H1 (cell line): ENCODE results near the gene RGS6.

Source experiments
- ASH2L ChIP-seq: fragments of 200-600, 300-600 bp; sonication (generic); IDR thresholded peaks from one replicate; pipeline ENCODE4 v1.7.1; 2017; ENCODE audit warnings: low read length
- CTCF ChIP-seq, 3 experiments: IDR thresholded peaks; 1 replicate in 2 of 3; 2 replicates in 1 of 3; pipeline versions ENCODE4 v1.5.1 to v1.6.1; 2011; ENCODE audit warnings: low read length in 3 of 3, mild to moderate bottlenecking in 3 of 3, inconsistent platforms in 2 of 3, low read depth in 1 of 3, moderate library complexity in 1 of 3; ENCODE audit not compliant: insufficient read depth in 1 of 3; ENCODE audit errors: control extremely low read depth in 1 of 3
- EP300 ChIP-seq, 2 experiments: IDR thresholded peaks; 1 replicate in 1 of 2; 2 replicates in 1 of 2; pipeline ENCODE4 v1.6.1; 2011 to 2012; ENCODE audit warnings: low read depth in 2 of 2, low read length in 2 of 2, mild to moderate bottlenecking in 2 of 2, borderline replicate concordance in 1 of 2, inconsistent platforms in 1 of 2, moderate library complexity in 1 of 2
- EZH2 ChIP-seq: fragments of 200-600 bp; sonication (generic); IDR thresholded peaks from 2 replicates; pipeline ENCODE4 v1.7.1; 2012; ENCODE audit warnings: low read depth, mild to moderate bottlenecking, moderate library complexity, low read length, inconsistent platforms; ENCODE audit not compliant: severe bottlenecking
- MAX ChIP-seq: IDR thresholded peaks from 2 replicates; pipeline ENCODE4 v1.6.1; 2012; ENCODE audit warnings: inconsistent platforms
- POLR2A ChIP-seq, 2 experiments: IDR thresholded peaks; 1 replicate in 1 of 2; 2 replicates in 1 of 2; pipeline ENCODE4 v1.6.1; 2011; ENCODE audit warnings: low read depth in 2 of 2, low read length in 2 of 2, mild to moderate bottlenecking in 2 of 2; ENCODE audit errors: control extremely low read depth in 1 of 2
- POLR2AphosphoS5 ChIP-seq: IDR thresholded peaks from 2 replicates; pipeline ENCODE4 v1.6.1; 2011; ENCODE audit warnings: low read depth, low read length
- RFX5 ChIP-seq: IDR thresholded peaks from 2 replicates; pipeline ENCODE4 v1.6.1; 2011; ENCODE audit warnings: low read depth, low read length, improper control_type of control experiment, borderline replicate concordance
- TAF1 ChIP-seq: IDR thresholded peaks from 2 replicates; pipeline ENCODE4 v1.6.1; 2011; ENCODE audit warnings: mild to moderate bottlenecking, low read depth, low read length

- TF ChIP-seq EP300 (IDR thresholded peaks at IDR 0.05; ENCODE audit: borderline replicate concordance in 1 of 2, low read depth in 2 of 2, low read length in 2 of 2) = no peak
- no peak for TF ChIP-seq POLR2A (IDR thresholded peaks at IDR 0.05; ENCODE audit: control extremely low read depth in 1 of 2, low read depth in 2 of 2, low read length in 2 of 2)
- no peak for TF ChIP-seq POLR2AphosphoS5
- TF ChIP-seq TAF1 = no peak
- no peak for TF ChIP-seq CTCF (IDR thresholded peaks at IDR 0.05; ENCODE audit: control extremely low read depth in 1 of 3, insufficient read depth in 1 of 3, low read depth in 1 of 3, low read length in 3 of 3)
- TF ChIP-seq ASH2L = no peak
- no peak for TF ChIP-seq EZH2
- no peak for TF ChIP-seq RFX5
- no peak for TF ChIP-seq MAX
Observed at GRCh38 chr14:72576258-72576657, 644.0 kb downstream of the RGS6 start.
